Measurements from ENCODE around the gene MAMDC4.

DNA sequence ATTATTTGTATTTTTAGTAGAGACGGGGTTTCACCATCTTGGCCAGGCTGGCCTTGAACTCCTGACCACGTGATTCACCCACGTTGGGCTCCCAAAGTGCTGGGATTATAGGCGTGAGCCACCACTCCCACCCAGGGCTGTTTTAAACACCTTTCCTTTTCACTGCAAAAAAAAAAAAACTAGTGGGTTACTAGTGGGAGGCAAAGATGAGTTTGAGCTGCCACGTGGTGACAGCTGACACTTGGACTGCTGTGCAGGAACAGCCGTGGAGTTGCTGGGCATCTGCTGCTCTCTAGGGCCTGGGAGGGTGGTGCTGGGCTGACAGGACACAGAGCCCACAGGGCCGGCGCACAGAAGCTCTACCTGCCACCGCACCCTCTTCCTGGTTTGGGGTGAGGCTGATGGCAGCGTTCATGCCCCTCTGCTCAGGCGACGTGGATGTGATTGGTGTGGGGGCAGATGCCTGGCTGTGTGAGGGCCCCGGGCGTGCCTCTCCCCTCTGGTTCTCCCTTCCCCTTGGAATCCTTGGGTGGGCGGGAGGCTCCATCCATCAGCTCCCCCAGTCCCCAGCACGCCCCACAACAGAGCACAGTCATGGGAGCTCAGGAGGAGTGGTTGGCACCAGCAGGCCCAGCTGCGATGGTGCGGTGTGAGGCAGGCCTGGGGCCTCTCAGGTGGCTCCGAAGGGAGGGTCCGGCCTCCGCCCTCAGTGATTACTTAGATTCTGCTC, 27.5 kb upstream of the MAMDC4 start:
- TF ChIP-seq, protein P1, sequence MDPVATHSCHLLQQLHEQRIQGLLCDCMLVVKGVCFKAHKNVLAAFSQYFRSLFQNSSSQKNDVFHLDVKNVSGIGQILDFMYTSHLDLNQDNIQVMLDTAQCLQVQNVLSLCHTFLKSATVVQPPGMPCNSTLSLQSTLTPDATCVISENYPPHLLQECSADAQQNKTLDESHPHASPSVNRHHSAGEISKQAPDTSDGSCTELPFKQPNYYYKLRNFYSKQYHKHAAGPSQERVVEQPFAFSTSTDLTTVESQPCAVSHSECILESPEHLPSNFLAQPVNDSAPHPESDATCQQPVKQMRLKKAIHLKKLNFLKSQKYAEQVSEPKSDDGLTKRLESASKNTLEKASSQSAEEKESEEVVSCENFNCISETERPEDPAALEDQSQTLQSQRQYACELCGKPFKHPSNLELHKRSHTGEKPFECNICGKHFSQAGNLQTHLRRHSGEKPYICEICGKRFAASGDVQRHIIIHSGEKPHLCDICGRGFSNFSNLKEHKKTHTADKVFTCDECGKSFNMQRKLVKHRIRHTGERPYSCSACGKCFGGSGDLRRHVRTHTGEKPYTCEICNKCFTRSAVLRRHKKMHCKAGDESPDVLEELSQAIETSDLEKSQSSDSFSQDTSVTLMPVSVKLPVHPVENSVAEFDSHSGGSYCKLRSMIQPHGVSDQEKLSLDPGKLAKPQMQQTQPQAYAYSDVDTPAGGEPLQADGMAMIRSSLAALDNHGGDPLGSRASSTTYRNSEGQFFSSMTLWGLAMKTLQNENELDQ (tag by site-specific recombination; IDR thresholded peaks at IDR 0.05; ENCODE audit: low read depth), result no peak
- TF ChIP-seq, protein P2, sequence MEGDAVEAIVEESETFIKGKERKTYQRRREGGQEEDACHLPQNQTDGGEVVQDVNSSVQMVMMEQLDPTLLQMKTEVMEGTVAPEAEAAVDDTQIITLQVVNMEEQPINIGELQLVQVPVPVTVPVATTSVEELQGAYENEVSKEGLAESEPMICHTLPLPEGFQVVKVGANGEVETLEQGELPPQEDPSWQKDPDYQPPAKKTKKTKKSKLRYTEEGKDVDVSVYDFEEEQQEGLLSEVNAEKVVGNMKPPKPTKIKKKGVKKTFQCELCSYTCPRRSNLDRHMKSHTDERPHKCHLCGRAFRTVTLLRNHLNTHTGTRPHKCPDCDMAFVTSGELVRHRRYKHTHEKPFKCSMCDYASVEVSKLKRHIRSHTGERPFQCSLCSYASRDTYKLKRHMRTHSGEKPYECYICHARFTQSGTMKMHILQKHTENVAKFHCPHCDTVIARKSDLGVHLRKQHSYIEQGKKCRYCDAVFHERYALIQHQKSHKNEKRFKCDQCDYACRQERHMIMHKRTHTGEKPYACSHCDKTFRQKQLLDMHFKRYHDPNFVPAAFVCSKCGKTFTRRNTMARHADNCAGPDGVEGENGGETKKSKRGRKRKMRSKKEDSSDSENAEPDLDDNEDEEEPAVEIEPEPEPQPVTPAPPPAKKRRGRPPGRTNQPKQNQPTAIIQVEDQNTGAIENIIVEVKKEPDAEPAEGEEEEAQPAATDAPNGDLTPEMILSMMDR (tag by site-specific recombination; IDR thresholded peaks at IDR 0.05), result no peak
- TF ChIP-seq, protein P3, sequence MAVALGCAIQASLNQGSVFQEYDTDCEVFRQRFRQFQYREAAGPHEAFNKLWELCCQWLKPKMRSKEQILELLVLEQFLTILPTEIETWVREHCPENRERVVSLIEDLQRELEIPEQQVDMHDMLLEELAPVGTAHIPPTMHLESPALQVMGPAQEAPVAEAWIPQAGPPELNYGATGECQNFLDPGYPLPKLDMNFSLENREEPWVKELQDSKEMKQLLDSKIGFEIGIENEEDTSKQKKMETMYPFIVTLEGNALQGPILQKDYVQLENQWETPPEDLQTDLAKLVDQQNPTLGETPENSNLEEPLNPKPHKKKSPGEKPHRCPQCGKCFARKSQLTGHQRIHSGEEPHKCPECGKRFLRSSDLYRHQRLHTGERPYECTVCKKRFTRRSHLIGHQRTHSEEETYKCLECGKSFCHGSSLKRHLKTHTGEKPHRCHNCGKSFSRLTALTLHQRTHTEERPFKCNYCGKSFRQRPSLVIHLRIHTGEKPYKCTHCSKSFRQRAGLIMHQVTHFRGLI (tag by site-specific recombination; IDR thresholded peaks at IDR 0.05), result no peak
- TF ChIP-seq ZBTB21 (tag by site-specific recombination; IDR thresholded peaks at IDR 0.05) (no peak), ZNF785 (tag by site-specific recombination; IDR thresholded peaks at IDR 0.05) (no peak), ZNF768 (tag by site-specific recombination; IDR thresholded peaks at IDR 0.05) (no peak), GFI1B (tag by site-specific recombination; IDR thresholded peaks at IDR 0.05) (no peak), BCL11A (tag by site-specific recombination; IDR thresholded peaks at IDR 0.05; ENCODE audit: low read depth) (no peak), SETDB1 (IDR thresholded peaks at IDR 0.05; ENCODE audit: insufficient read length, low read length) (no peak), ZNF350 (tag by site-specific recombination; IDR thresholded peaks at IDR 0.05) (no peak)
- TF ChIP-seq, protein P4, sequence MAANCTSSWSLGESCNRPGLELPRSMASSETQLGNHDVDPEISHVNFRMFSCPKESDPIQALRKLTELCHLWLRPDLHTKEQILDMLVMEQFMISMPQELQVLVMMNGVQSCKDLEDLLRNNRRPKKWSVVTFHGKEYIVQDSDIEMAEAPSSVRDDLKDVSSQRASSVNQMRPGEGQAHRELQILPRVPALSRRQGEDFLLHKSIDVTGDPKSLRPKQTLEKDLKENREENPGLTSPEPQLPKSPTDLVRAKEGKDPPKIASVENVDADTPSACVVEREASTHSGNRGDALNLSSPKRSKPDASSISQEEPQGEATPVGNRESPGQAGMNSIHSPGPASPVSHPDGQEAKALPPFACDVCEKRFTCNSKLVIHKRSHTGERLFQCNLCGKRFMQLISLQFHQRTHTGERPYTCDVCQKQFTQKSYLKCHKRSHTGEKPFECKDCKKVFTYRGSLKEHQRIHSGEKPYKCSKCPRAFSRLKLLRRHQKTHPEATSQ (tag by site-specific recombination; IDR thresholded peaks at IDR 0.05), result no peak
- TF ChIP-seq, protein P5, sequence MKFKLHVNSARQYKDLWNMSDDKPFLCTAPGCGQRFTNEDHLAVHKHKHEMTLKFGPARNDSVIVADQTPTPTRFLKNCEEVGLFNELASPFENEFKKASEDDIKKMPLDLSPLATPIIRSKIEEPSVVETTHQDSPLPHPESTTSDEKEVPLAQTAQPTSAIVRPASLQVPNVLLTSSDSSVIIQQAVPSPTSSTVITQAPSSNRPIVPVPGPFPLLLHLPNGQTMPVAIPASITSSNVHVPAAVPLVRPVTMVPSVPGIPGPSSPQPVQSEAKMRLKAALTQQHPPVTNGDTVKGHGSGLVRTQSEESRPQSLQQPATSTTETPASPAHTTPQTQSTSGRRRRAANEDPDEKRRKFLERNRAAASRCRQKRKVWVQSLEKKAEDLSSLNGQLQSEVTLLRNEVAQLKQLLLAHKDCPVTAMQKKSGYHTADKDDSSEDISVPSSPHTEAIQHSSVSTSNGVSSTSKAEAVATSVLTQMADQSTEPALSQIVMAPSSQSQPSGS (tag by site-specific recombination; IDR thresholded peaks at IDR 0.05; ENCODE audit: low read depth), result no peak
